Left ventricle myocardium inferior (tissue), 1 donor: ENCODE measurements around the gene OR4B1. TPM values are rescaled to one million over a fixed set of nuclear protein-coding genes. Genes with fewer than 3 reads are reported as not detected.

Experiments
- DNase-seq: peaks from one replicate; pipeline ENCODE4 v3.0.0-alpha.2; 2020
- H3K27ac ChIP-seq: fragments of 200-600 bp; replicated peaks from 2 replicates; pipeline ENCODE4 v1.8.0; 2021
- H3K27me3 ChIP-seq: fragments of 200-600 bp; 2 replicates; pipeline ENCODE4 v1.8.0; 2021; ENCODE audit warnings: low read depth
- H3K36me3 ChIP-seq: fragments of 200-600 bp; 2 replicates; pipeline ENCODE4 v1.8.0; 2021
- H3K4me1 ChIP-seq: fragments of 200-600 bp; 2 replicates; pipeline ENCODE4 v1.8.0; 2021
- H3K4me3 ChIP-seq: fragments of 200-600 bp; 2 replicates; pipeline ENCODE4 v1.8.0; 2021; ENCODE audit warnings: mild to moderate bottlenecking, moderate library complexity
- H3K9me3 ChIP-seq: fragments of 200-600 bp; replicated peaks from 2 replicates; pipeline ENCODE4 v1.8.0; 2021
- CTCF ChIP-seq: fragments of 200-600 bp; IDR thresholded peaks from 2 replicates; pipeline ENCODE4 v1.8.0; 2021; ENCODE audit warnings: antibody characterized with exemption, mild to moderate bottlenecking, borderline replicate concordance
- intact Hi-C: fragments of 100-400 bp; cut with micrococcal nuclease; formaldehyde crosslinking; loops from one replicate; pipeline ENCODE4 v1.11.0; 2022
- total RNA-seq: library from RNA; stranded (reverse); fragmentation: NEBNext Ultra II Directional; extraction: Animal tissue kit (Norgen Biotek cat#: 25700); gene quantifications from one replicate; pipeline ENCODE4 v1.2.1, GENCODE V29; 2021
- donor health status: DM: no; HTN: yes; CAD: no; lungs with severe emphysema.

Gene OR4B1
- total RNA-seq, 1 donor from 2014 or later: not detected

DNA sequence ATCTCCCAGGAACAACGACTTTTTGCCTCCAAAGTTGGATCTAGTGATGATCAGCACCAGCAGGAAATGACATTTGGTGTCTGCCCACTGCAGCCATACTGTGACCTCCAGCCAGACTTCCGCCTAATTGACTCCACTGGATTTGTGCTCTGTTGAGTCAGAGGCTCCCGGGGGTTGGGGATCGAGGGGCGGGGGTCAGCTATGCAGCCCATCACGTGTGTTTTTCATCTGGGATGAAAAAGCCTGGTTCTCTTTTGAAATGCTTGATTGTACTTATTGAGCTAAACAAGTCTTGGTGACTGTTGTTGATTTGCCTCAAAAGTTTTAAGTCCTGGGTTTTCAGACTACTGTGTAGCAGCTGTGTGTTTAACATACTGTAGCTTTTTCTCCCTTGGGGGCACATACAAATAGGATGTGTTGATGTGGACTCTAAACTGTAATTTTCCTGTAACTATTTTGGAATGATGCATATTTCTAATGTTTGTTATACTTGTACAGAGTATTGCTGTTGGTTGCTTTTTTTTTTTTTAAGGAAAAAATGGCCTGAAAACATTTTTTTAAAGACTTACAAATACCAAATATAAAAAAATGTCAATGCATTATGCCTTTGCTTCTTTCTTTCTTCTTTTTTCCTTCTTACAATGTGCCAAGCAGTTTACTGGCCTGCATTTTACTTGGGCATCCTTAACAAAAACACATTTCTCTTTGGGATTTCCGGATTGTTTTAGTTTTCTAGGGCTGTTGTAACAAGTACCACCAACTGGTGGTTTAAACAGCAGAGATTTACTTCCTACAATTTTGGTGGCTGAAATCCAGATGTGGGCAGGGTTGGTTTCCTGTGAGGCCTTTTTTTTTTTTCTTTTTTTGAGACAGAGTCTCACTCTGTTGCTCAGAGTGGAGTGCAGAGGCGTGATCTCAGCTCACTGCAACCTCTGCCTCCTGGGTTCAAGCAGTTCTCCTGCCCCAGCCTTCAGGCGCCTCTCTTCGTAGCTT, 46.1 kb upstream of the OR4B1 start:
- Histone ChIP-seq H3K27me3 (no peaks in the 10 kb centered on the region), H3K27ac (peak overlapping the region; percentile 89), H3K36me3 (no peaks in the 10 kb centered on the region), H3K4me1 (peaks cover 65% of the 10 kb centered on the region), H3K4me3 (peak overlapping the region; percentile 51), H3K9me3 (no peaks in the 10 kb centered on the region)
- intact Hi-C loops: no loop called here
- no peak for TF ChIP-seq CTCF
- peak; percentile 19 for DNase-seq

DNA sequence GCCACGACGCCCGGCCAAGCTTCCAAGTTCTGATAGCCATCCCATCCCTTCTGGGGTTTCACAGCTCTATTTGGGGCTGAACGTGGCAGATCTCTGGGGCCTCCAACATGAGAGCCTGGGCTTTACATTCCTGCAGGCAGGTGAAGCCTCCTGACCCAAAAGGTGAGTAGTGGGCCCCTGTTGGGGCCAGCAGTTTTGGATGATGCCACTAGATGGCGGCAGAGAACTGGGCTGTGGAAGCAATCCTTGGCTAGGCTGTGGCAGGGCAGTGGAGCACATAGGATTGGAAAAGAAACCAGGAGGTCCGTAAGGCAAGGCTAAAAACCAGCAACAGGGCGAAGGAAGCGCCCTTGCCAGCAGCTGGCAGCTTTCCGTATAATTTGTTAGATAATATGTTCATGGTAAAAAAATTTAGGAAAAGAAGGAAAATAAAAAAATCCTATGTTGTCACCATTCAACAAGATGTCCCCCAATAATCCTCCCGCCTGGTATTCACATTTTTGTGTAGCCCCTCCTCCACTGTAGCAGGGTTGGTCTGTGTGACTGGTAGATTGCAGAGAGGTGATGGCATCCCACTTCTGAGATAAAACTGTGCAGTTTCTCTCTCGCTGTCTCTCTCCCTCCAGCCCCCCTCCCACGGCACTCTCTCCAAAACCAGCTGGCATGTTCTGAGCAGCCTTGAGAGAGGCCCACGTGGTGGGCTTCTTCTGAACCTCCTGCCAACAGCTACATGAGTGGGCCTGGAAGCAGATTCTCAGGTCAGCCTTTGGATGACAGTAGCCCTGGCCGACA, 43.6 kb upstream of the OR4B1 start:
- peak; percentile 88 for TF ChIP-seq CTCF
- no peaks in the 10 kb centered on the region for H3K9me3 ChIP-seq
- no peaks in the 10 kb centered on the region for H3K36me3 ChIP-seq
- peaks cover 57% of the 10 kb centered on the region for H3K4me1 ChIP-seq
- H3K27me3 ChIP-seq: no peaks in the 10 kb centered on the region
- H3K4me3 ChIP-seq: peak overlapping the region; percentile 28
- peak; percentile 64 for DNase-seq
- H3K27ac ChIP-seq: peak overlapping the region; percentile 89
- intact Hi-C loops: no loop called here

GRCh38 chr11:48177661-48178060, 38.9 kb upstream of the OR4B1 start:
- no peaks in the 10 kb centered on the region for H3K36me3 ChIP-seq
- H3K4me1 ChIP-seq: peaks cover 25% of the 10 kb centered on the region
- H3K27ac ChIP-seq: peak overlapping the region; percentile 80
- no peak overlapping the region for H3K4me3 ChIP-seq
- intact Hi-C loops: no loop called here
- no peaks in the 10 kb centered on the region for H3K27me3 ChIP-seq
- H3K9me3 ChIP-seq: no peaks in the 10 kb centered on the region
- DNase-seq: no peak
- no peak for TF ChIP-seq CTCF

- intact Hi-C loops: no loop called here
- H3K27me3 ChIP-seq: no peaks in the 10 kb centered on the region
- H3K4me1 ChIP-seq: peaks cover 25% of the 10 kb centered on the region
- no peaks in the 10 kb centered on the region for H3K36me3 ChIP-seq
- H3K27ac ChIP-seq: peak overlapping the region; percentile 16
- H3K4me3 ChIP-seq: no peak overlapping the region
- no peak for DNase-seq
- no peaks in the 10 kb centered on the region for H3K9me3 ChIP-seq
- TF ChIP-seq CTCF: no peak
Measured at GRCh38 chr11:48180627-48181026, 36.0 kb upstream of the OR4B1 start.

GRCh38 chr11:48182860-48183526, 33.6 kb upstream of the OR4B1 start:
- DNase-seq: peak; percentile 30
- intact Hi-C loops: no loop called here
- peak overlapping the region; percentile 84 for H3K27ac ChIP-seq

More at GRCh38 chr11:48182860-48183526, 33.6 kb upstream of the OR4B1 start:
- no peak for TF ChIP-seq CTCF
- peaks cover 22% of the 10 kb centered on the region for H3K4me1 ChIP-seq
- no peak overlapping the region for H3K4me3 ChIP-seq
- no peaks in the 10 kb centered on the region for H3K9me3 ChIP-seq
- no peaks in the 10 kb centered on the region for H3K36me3 ChIP-seq
- no peaks in the 10 kb centered on the region for H3K27me3 ChIP-seq
